Measurements from ENCODE around the gene MMP20.

The MMP20 gene

GRCh38 chr11:102615077-102615893 lies 9.8 kb downstream of the MMP20 start:
- no peaks in the 10 kb centered on the region; the same call in 1 of the 2 replicates for H3K4me1 ChIP-seq (ENCODE audit: control insufficient read depth, insufficient read depth, low read length)
- no peaks in the 10 kb centered on the region for H3K36me3 ChIP-seq (ENCODE audit: control insufficient read depth in 2 of 2, insufficient read depth in 1 of 2, low read length in 2 of 2)
- H3K9me3 ChIP-seq (ENCODE audit: control insufficient read depth, insufficient read depth, low read depth, low read length), result no peaks in the 10 kb centered on the region
- CTCF ChIA-PET, result interaction anchor here (0.6 to 3.1 kb wide), 8 partner anchors 12 to 225 kb away, joined by 3 to 43 read pairs (median 3); no protein-coding TSS in a partner anchor
- TF ChIP-seq ZIC2 (tag by site-specific recombination; IDR thresholded peaks at IDR 0.05), result no peak
- TF ChIP-seq MEIS1 (CRISPR knock-in tag; IDR thresholded peaks at IDR 0.05; ENCODE audit: borderline replicate concordance), result no peak
- TF ChIP-seq ZNF16 (tag by site-specific recombination; IDR thresholded peaks at IDR 0.05; ENCODE audit: low read depth), result no peak
- no peak for TF ChIP-seq ZNF677 (tag by site-specific recombination; IDR thresholded peaks at IDR 0.05)
- TF ChIP-seq SP3 (tag by site-specific recombination; IDR thresholded peaks at IDR 0.05), result no peak
- no peak for TF ChIP-seq SALL2 (tag by site-specific recombination; IDR thresholded peaks at IDR 0.05; ENCODE audit: borderline replicate concordance)
- TF ChIP-seq ZNF423 (tag by site-specific recombination; IDR thresholded peaks at IDR 0.05), result no peak
- no peak for TF ChIP-seq SCRT1 (tag by site-specific recombination; IDR thresholded peaks at IDR 0.05; ENCODE audit: borderline replicate concordance)
- TF ChIP-seq ZNF561 (tag by site-specific recombination; IDR thresholded peaks at IDR 0.05; ENCODE audit: borderline replicate concordance), result no peak
- TF ChIP-seq FEZF1 (tag by site-specific recombination; IDR thresholded peaks at IDR 0.05), result no peak
- TF ChIP-seq, protein P1, sequence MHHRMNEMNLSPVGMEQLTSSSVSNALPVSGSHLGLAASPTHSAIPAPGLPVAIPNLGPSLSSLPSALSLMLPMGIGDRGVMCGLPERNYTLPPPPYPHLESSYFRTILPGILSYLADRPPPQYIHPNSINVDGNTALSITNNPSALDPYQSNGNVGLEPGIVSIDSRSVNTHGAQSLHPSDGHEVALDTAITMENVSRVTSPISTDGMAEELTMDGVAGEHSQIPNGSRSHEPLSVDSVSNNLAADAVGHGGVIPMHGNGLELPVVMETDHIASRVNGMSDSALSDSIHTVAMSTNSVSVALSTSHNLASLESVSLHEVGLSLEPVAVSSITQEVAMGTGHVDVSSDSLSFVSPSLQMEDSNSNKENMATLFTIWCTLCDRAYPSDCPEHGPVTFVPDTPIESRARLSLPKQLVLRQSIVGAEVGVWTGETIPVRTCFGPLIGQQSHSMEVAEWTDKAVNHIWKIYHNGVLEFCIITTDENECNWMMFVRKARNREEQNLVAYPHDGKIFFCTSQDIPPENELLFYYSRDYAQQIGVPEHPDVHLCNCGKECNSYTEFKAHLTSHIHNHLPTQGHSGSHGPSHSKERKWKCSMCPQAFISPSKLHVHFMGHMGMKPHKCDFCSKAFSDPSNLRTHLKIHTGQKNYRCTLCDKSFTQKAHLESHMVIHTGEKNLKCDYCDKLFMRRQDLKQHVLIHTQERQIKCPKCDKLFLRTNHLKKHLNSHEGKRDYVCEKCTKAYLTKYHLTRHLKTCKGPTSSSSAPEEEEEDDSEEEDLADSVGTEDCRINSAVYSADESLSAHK (tag by site-specific recombination; IDR thresholded peaks at IDR 0.05), result no peak
- TF ChIP-seq ZNF837 (tag by site-specific recombination; IDR thresholded peaks at IDR 0.05), result no peak
- no peak for TF ChIP-seq ZEB2 (tag by site-specific recombination; IDR thresholded peaks at IDR 0.05)
- TF ChIP-seq ZNF211 (tag by site-specific recombination; IDR thresholded peaks at IDR 0.05; ENCODE audit: low read depth), result no peak
- no peak for TF ChIP-seq KLF17 (tag by site-specific recombination; IDR thresholded peaks at IDR 0.05)
- TF ChIP-seq HOXA7 (CRISPR knock-in tag; IDR thresholded peaks at IDR 0.05; ENCODE audit: borderline replicate concordance), result no peak
- TF ChIP-seq, protein P2, sequence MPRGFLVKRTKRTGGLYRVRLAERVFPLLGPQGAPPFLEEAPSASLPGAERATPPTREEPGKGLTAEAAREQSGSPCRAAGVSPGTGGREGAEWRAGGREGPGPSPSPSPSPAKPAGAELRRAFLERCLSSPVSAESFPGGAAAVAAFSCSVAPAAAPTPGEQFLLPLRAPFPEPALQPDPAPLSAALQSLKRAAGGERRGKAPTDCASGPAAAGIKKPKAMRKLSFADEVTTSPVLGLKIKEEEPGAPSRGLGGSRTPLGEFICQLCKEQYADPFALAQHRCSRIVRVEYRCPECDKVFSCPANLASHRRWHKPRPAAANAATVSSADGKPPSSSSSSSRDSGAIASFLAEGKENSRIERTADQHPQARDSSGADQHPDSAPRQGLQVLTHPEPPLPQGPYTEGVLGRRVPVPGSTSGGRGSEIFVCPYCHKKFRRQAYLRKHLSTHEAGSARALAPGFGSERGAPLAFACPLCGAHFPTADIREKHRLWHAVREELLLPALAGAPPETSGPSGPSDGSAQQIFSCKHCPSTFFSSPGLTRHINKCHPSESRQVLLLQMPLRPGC (tag by site-specific recombination; IDR thresholded peaks at IDR 0.05), result no peak
- no peak for TF ChIP-seq ZBTB1 (tag by site-specific recombination; IDR thresholded peaks at IDR 0.05)
- TF ChIP-seq ZNF302 (tag by site-specific recombination; IDR thresholded peaks at IDR 0.05; ENCODE audit: low read depth), result no peak
- H3K27ac ChIP-seq (ENCODE audit: extremely low read depth, low read depth, low read length), result no peak overlapping the region
- H3K4me3 ChIP-seq (ENCODE audit: low read depth, low read length), result no peak overlapping the region
- POLR2A ChIA-PET, result no interaction called here

DNA sequence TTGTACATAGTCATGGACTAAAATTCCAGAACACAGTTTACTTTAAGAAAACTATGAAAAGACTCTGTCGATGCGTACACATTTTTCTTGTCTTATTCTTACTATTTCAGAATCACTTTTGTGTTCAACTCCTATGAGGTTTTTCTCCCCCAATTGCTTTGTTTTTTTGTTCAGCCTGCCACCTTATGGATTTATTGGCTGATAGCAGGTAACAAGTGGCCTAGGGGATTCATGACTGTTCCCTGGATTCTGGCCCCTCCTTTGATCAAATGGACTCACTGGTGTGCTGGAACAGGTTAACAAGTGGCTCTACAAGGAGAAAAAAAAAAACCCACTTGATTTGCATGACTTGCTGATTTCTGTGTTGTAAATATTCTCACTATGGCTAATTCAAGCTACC lies 10.6 kb downstream of the MMP20 start:
- Histone ChIP-seq H3K9me3 (ENCODE audit: control insufficient read depth, insufficient read depth, low read depth, low read length) (no peaks in the 10 kb centered on the region), H3K4me3 (ENCODE audit: low read depth, low read length) (no peak overlapping the region), H3K27ac (ENCODE audit: extremely low read depth, low read depth, low read length) (no peak overlapping the region), H3K4me1 (ENCODE audit: control insufficient read depth, insufficient read depth, low read length) (no peaks in the 10 kb centered on the region; the same call in 1 of the 2 replicates), H3K36me3 (ENCODE audit: control insufficient read depth in 2 of 2, insufficient read depth in 1 of 2, low read length in 2 of 2) (no peaks in the 10 kb centered on the region)
- TF ChIP-seq ZNF654 (tag by site-specific recombination; IDR thresholded peaks at IDR 0.05; ENCODE audit: low read depth) (peak; percentile 13; the same call in 1 of the 2 replicates), ZFP3 (tag by site-specific recombination; IDR thresholded peaks at IDR 0.05; ENCODE audit: low read depth) (no peak)
- CTCF ChIA-PET, result interaction anchor here (0.6 to 3.4 kb wide), 11 partner anchors 10 to 325 kb away, joined by 3 to 43 read pairs (median 14); no protein-coding TSS in a partner anchor
- POLR2A ChIA-PET, result no interaction called here

Measured in HEK293 (cell line).